Astrocyte of the spinal cord (primary cell): ENCODE data around the gene HACD1.

ENCODE experiments used
- DNase-seq: peaks from one replicate; pipeline ENCODE4 v3.0.0; 2011; ENCODE audit warnings: low read depth, low spot score
- H3K4me3 ChIP-seq: 2 replicates; pipeline ENCODE4 v1.5.1; 2011; ENCODE audit warnings: low read depth, mild to moderate bottlenecking, low read length, moderate library complexity
- in situ Hi-C: cut with HindIII; loops from 2 replicates; pipeline ENCODE4 v1.10.0; 2017; ENCODE audit warnings: low sequenced_read_pairs
- TF ChIP-seq, protein P1 (sequence below): IDR thresholded peaks from 2 replicates; pipeline ENCODE4 v1.5.1; 2012; ENCODE audit warnings: low read depth, mild to moderate bottlenecking, low read length, inconsistent platforms

HACD1 gene

DNA sequence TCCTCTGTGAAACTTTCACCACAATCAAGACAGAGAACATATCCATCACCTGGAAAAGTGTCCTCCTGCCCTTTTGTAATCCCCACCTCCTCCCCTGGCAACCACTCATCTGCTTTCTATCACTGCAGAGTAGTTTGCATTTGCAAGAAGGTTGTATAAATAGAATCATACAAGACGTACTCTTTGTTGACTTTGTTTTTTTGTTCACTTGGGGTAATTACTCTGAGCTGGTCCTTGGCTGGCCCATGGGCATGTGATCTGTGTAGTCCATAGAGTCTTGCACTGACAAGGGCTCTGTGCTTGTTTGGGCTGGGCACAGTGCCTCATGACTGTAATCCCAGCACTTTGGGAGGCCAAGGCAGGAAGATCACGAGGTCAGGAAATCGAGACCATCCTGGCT is 7.8 kb upstream of the HACD1 start:
- in situ Hi-C loops: no loop called here
- no peak overlapping the region for H3K4me3 ChIP-seq
- TF ChIP-seq, protein P1, sequence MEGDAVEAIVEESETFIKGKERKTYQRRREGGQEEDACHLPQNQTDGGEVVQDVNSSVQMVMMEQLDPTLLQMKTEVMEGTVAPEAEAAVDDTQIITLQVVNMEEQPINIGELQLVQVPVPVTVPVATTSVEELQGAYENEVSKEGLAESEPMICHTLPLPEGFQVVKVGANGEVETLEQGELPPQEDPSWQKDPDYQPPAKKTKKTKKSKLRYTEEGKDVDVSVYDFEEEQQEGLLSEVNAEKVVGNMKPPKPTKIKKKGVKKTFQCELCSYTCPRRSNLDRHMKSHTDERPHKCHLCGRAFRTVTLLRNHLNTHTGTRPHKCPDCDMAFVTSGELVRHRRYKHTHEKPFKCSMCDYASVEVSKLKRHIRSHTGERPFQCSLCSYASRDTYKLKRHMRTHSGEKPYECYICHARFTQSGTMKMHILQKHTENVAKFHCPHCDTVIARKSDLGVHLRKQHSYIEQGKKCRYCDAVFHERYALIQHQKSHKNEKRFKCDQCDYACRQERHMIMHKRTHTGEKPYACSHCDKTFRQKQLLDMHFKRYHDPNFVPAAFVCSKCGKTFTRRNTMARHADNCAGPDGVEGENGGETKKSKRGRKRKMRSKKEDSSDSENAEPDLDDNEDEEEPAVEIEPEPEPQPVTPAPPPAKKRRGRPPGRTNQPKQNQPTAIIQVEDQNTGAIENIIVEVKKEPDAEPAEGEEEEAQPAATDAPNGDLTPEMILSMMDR: no peak
- no peak for DNase-seq

GRCh38 chr10:17622061-17622460 is 4.9 kb upstream of the HACD1 start:
- in situ Hi-C loops: no loop called here
- H3K4me3 ChIP-seq: no peak overlapping the region
- TF ChIP-seq, protein P1: no peak
- DNase-seq: no peak

GRCh38 chr10:17616403-17617030 is 657 bp downstream of the HACD1 start:
- DNase-seq: peak; percentile 53
- H3K4me3 ChIP-seq: peak overlapping the region; percentile 59
- in situ Hi-C loops: no loop called here
- TF ChIP-seq, protein P1: no peak

DNA sequence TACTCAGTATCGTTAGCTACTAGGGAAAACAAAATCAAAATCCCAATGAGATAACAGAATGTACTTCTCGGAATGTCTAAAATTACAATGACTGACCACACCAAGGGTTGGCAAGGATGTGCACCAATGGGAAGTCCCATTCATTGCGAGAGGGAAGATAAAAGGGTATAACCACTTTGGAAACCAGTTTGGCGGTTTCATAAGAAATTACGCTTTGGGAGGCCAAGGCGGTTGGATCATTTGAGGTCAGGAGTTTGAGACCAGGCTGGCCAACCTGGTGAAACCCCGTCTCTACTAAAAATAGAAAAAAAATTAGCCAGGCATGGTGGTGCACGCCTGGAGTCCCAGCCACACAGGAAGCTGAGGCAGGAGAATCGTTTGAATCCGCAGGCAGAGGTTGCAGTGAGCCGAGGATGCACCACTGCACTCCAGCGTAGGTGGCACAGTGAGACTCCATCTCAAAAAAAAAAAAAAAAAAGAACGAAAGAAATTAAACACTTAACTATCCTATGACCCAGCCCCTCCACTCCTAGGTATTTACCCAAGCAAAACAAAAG is 7.6 kb downstream of the HACD1 start:
- TF ChIP-seq, protein P1: no peak
- in situ Hi-C loops: no loop called here
- H3K4me3 ChIP-seq: no peak overlapping the region
- DNase-seq: no peak

GRCh38 chr10:17607603-17608332 is 9.4 kb downstream of the HACD1 start:
- TF ChIP-seq, protein P1: peak; percentile 75
- in situ Hi-C loops: no loop called here
- H3K4me3 ChIP-seq: no peak overlapping the region
- peak; percentile 63 for DNase-seq

DNA sequence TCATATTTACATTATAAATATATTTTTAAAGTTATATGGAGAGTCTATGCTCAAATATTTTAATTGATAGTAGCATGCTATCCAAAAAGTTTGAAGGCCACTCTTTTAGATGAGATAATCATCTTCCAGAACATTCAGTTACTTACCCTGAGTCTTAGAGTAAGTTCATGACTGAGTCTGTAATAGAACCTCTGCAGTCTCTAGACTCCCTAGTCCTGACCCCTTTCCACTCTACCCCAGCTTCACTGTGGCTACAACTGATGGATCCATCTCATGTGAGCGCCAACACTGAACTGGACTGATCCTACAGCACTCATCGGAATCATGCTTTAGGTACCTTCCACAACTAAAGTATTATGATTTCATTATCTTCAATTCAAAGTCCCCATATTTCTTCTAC is 10.1 kb downstream of the HACD1 start:
- TF ChIP-seq, protein P1: no peak
- in situ Hi-C loops: no loop called here
- no peak for DNase-seq
- no peak overlapping the region for H3K4me3 ChIP-seq
